EL (cell line): ENCODE measurements around the gene AHI1.
A peak's percentile ranks its signal among the peaks of the same experiment; 100 is the strongest.
"Not testable (repeated sequence)": the region's sequence is repeated elsewhere in the genome, so short reads cannot be mapped to it uniquely, and the experiment has no call there.

Experiments
- DNase-seq: peaks from one replicate; pipeline ENCODE4 v3.0.0-alpha.2; 2016

AHI1 gene

GRCh38 chr6:135256866-135257265 is 240.7 kb downstream of the AHI1 start:
- DNase-seq, result no peak

- DNase-seq, result no peak
Measured at GRCh38 chr6:135254471-135254870, 243.1 kb downstream of the AHI1 start.

GRCh38 chr6:135251498-135252441 is 245.8 kb downstream of the AHI1 start:
- peak; percentile 61 for DNase-seq

- DNase-seq, result no peak
Measured at GRCh38 chr6:135250751-135251497, 246.6 kb downstream of the AHI1 start.

GRCh38 chr6:135250234-135250633 is 247.3 kb downstream of the AHI1 start:
- peak; percentile 17 for DNase-seq

GRCh38 chr6:135246412-135247012 is 251.0 kb downstream of the AHI1 start:
- DNase-seq, result not testable (repeated sequence)

- DNase-seq, result no peak
Measured at GRCh38 chr6:135244805-135245204, 252.7 kb downstream of the AHI1 start.

GRCh38 chr6:135243871-135244796 is 253.4 kb downstream of the AHI1 start:
- DNase-seq, result no peak

GRCh38 chr6:135240711-135241110 is 256.8 kb downstream of the AHI1 start:
- DNase-seq, result no peak

GRCh38 chr6:135236732-135237131 is 260.8 kb downstream of the AHI1 start:
- DNase-seq, result no peak

GRCh38 chr6:135236319-135236718 is 261.2 kb downstream of the AHI1 start:
- DNase-seq, result no peak

GRCh38 chr6:135235716-135236115 is 261.8 kb downstream of the AHI1 start:
- no peak for DNase-seq

- no peak for DNase-seq
Measured at GRCh38 chr6:135234492-135234780, 263.1 kb downstream of the AHI1 start.

GRCh38 chr6:135233686-135234491 is 263.7 kb downstream of the AHI1 start:
- DNase-seq, result no peak
